ENCODE measurements around the gene MRPL21.

Gene MRPL21

DNA sequence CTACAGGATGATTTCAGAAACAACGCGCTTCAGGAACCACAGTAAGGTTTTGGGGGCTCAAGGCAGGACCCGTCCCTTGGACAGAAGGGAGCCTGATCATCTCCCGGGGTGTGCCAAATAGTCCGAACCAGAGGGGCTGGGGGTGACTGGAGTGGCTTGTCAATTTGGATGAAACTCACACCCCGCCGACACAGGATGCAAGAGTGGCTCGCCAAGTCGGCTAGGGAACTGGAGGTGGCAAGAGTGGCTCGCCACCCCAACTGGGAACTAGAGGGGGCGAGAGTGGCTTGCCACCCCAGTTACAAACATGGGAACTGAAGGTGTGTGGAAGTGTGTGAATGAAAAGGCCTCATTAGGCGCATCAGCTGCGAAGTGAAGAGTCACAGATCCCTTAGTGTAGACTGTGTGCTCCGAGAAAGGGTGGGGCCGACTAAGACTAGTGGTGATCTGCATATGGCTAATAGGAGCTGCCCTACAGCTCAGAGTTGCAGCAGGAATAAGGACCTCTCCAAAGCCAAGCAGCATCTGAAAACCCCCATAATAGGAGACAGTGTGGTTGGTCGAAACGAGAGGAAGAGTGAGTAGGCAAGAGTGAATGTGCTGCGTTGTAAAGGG, 35.3 kb downstream of the MRPL21 start:
- no peak overlapping the region for H3K4me3 ChIP-seq (replicated peaks; ENCODE audit: low read depth, low read length)
- TF ChIP-seq, protein P1, sequence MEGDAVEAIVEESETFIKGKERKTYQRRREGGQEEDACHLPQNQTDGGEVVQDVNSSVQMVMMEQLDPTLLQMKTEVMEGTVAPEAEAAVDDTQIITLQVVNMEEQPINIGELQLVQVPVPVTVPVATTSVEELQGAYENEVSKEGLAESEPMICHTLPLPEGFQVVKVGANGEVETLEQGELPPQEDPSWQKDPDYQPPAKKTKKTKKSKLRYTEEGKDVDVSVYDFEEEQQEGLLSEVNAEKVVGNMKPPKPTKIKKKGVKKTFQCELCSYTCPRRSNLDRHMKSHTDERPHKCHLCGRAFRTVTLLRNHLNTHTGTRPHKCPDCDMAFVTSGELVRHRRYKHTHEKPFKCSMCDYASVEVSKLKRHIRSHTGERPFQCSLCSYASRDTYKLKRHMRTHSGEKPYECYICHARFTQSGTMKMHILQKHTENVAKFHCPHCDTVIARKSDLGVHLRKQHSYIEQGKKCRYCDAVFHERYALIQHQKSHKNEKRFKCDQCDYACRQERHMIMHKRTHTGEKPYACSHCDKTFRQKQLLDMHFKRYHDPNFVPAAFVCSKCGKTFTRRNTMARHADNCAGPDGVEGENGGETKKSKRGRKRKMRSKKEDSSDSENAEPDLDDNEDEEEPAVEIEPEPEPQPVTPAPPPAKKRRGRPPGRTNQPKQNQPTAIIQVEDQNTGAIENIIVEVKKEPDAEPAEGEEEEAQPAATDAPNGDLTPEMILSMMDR (IDR thresholded peaks at IDR 0.05; ENCODE audit: low read length, missing control alignments): no peak
- no peak for DNase-seq (ENCODE audit: low read depth)

DNA sequence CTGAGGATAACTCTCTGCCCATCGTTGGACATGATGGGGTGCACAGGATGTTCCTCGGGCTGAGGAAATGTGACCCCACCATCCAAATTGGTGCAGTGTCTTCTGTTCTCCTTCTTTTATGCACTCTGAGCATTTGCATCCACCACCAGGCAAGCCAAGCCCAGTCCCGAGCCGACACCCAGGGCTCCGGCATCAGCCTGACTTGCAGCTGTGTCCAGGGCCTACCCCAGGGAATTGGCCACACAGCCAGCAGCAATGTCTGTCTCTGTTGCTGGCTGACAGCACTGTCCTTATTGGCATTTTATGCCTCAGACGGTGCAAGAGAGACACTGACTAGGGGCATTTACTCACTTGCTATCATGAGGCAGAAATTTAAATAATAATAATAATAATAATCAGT, 36.6 kb downstream of the MRPL21 start:
- H3K4me3 ChIP-seq (replicated peaks; ENCODE audit: low read depth, low read length): no peak overlapping the region
- no peak for DNase-seq (ENCODE audit: low read depth)
- TF ChIP-seq, protein P1 (IDR thresholded peaks at IDR 0.05; ENCODE audit: low read length, missing control alignments): no peak

DNA sequence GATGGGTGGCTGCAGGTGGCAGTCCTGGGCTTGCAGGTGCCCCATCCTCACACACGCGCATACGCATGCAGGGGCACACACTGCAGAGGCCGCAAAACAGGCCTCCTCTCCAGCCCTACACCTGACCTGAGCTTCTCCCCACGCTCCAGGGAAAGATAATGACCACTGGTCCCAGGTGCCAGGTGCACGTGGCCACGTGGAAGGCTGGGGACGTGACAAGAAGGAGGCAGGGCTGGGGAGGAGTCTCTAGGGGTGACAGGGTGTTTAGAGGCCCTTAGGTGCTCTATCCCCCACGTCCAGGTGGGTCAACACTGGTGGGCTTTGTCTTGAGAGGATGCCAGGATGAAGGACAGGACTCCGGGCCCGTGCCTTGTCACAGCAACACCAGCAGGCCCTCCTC, 38.4 kb downstream of the MRPL21 start:
- no peak overlapping the region for H3K4me3 ChIP-seq (replicated peaks; ENCODE audit: low read depth, low read length)
- TF ChIP-seq, protein P1 (IDR thresholded peaks at IDR 0.05; ENCODE audit: low read length, missing control alignments): no peak
- no peak for DNase-seq (ENCODE audit: low read depth)

DNA sequence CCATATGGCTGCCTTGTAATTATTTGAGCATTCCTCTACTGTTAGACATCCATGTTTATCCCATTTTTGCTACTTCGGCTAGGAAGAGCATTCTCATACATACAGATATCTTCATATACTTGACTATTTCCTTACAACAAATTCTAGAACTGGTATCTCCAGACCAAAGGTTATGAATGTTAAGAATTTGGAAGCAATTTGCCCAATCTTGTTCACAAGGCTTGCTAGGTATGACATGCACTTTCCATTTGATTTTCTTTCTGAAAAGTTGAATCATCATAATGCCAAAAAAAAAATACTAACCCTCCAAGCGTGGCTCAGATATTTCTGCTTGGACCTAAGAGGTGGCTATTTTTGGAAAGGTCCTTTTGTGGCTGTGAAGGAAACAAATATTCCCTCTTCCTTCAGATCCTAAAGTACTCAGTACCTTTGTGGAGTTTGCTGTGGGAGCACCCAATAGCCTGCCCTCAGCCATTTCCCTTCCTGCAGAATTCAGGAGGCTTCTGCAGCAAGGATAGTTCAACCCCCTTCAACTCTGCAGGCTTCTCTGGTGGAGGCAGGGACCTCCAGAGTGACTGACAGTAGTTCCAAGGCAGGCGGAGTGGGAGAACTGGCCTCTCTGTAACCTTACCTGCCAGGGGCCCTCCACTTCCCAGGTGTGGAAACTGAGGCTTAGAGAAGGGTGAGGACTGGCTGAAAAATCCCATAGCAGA, 39.9 kb downstream of the MRPL21 start:
- TF ChIP-seq, protein P1 (IDR thresholded peaks at IDR 0.05; ENCODE audit: low read length, missing control alignments): no peak
- DNase-seq (ENCODE audit: low read depth): no peak
- no peak overlapping the region for H3K4me3 ChIP-seq (replicated peaks; ENCODE audit: low read depth, low read length)

DNA sequence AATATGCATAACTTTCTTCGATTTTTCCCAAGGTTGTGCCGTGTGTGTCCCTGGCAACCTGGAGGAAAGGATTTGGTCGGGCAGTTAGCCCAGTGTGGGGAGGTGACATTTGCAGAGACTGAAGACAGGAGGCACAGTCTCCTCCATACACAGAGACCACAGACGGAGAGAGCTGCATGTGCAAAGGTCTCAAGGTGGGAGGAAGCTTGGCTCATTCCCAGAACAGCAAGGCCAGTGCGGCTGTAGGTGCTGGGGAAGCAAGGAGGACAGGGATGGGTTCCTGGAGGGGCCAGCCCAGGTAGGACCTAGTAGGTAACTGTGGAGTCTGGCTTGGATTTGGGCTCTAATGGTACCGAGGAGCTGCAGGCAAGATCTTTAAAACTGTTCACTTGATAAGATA, 41.2 kb downstream of the MRPL21 start:
- H3K4me3 ChIP-seq (replicated peaks; ENCODE audit: low read depth, low read length): no peak overlapping the region
- DNase-seq (ENCODE audit: low read depth): no peak
- TF ChIP-seq, protein P1 (IDR thresholded peaks at IDR 0.05; ENCODE audit: low read length, missing control alignments): no peak

DNA sequence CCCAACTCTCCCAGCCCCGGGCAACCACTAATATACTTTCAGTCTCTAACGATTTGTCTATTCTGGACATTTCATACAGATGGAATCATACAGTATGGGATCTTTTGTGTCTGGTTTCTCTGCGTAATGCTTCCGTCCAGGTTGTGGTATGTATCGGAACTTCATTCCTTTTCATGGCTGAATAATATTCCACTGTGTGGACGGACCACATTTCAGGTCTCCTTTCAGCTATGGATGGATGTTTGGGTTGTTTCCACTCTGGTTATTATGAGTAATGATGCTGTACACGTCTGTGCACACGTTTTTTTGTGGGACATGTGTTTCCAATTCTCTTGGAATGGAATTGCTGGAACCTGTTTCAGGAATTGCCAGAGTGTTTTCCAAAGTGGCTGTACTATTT, 44.5 kb downstream of the MRPL21 start:
- no peak for DNase-seq (ENCODE audit: low read depth)
- TF ChIP-seq, protein P1 (IDR thresholded peaks at IDR 0.05; ENCODE audit: low read length, missing control alignments): no peak
- H3K4me3 ChIP-seq (replicated peaks; ENCODE audit: low read depth, low read length): no peak overlapping the region

Data from fibroblast of pulmonary artery (primary cell).